ENCODE measurements around the gene SYTL5.

The SYTL5 gene

DNA sequence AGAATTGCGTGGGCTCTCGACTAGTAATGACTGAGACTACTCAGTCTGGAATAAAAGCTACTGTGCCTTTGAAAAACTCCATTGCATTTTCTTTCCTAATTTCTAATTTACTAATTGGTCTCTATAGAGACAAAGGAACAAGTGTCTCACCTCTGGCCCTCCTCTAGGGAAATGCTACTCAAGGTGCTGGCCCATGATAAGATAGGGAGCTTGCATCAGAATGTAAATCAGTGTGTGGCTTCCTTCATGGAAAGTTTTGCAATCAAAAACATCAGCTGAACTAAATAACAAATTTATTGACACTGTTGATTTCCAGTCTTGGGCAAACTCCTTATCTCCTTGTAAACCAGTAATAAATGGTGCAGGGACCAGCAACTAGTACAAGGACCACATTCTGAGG, 132.5 kb downstream of the SYTL5 start:
- DNase-seq (ENCODE audit: low read depth): no peak

DNA sequence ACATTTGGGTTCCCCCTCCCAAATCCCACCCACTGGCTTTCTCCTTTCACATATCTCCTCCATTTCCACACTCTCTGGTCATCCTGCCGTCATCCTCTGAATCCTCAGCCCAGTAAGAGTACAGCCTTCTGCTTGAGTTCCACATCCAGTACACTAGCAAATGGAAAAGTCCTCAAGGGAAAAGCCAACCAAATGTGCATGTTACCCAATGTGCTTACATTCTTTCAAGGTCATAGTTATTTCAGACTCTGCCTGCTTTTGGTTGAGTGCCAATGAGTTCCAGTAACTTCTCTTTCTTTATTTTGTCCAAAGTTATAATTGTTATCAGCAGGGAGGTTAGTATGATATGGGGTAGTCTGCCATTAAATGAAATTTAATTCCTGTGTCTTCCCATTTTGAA, 136.3 kb downstream of the SYTL5 start:
- no peak for DNase-seq (ENCODE audit: low read depth)

DNA sequence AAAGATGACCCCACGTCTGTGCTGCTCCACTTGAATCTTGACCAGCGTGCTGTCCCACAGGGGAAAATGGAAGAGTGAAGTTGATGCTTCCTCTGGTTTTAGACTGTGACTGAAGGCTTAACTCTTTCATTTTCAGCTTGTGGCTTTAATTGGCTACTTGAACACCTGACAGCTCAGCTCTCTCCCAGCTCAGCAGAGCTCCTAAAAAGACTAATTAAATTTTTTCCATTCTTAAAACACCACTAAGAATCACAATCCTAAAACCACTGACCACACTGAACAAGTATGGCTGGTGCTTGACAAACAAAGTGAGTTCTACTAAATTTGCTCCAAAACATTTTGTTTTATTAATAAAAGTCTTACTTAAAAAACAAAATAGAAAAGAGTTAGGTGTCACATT, 142.7 kb downstream of the SYTL5 start:
- no peak for DNase-seq (ENCODE audit: low read depth)

GRCh38 chrX:38150993-38151392, 144.6 kb downstream of the SYTL5 start:
- no peak for DNase-seq (ENCODE audit: low read depth)

DNA sequence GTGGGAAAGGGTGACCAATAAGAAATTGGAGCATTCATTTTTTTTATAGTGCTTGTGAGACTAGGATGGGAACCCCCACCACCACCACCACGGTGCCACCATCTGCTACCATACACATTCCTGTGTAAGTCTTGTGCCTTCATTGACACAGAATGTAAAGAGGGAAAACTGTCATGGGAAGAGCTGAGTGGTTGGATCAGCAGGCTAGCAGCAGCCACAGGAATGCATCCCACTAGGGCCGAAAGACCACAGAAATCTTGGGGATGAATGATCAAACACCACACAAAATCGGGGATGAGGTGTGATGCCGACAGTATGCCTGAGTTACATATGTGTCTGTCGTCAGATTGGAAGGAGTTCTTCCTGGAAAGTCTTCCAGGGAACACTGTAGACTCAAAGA, 145.1 kb downstream of the SYTL5 start:
- DNase-seq (ENCODE audit: low read depth): no peak

GRCh38 chrX:38154340-38154739, 148.0 kb downstream of the SYTL5 start:
- no peak for DNase-seq (ENCODE audit: low read depth)

GRCh38 chrX:38154818-38155217, 148.5 kb downstream of the SYTL5 start:
- DNase-seq (ENCODE audit: low read depth): no peak

- no peak for DNase-seq (ENCODE audit: low read depth)
Observed at GRCh38 chrX:38156838-38157237, 150.5 kb downstream of the SYTL5 start.

GRCh38 chrX:38163193-38163592, 156.8 kb downstream of the SYTL5 start:
- DNase-seq (ENCODE audit: low read depth): no peak

DNA sequence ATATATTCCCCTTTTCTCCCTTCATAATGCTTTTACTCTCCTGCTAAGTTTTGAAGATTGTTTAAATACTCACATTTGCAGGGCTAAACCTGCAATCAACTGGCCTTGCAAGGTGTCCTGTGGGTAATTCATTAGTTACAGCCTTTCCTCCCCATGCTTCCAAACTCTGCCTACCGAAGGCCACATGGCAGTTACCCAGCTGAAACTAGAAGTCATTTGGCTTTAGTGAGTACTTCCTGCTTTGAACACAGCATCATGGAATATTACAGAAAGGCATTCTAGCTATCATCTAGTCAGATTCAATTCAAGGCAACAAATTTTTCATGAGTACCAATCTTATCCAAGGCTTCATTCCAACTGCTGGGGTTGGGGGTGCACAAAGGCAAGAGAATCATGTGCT, 158.7 kb downstream of the SYTL5 start:
- no peak for DNase-seq (ENCODE audit: low read depth)

DNA sequence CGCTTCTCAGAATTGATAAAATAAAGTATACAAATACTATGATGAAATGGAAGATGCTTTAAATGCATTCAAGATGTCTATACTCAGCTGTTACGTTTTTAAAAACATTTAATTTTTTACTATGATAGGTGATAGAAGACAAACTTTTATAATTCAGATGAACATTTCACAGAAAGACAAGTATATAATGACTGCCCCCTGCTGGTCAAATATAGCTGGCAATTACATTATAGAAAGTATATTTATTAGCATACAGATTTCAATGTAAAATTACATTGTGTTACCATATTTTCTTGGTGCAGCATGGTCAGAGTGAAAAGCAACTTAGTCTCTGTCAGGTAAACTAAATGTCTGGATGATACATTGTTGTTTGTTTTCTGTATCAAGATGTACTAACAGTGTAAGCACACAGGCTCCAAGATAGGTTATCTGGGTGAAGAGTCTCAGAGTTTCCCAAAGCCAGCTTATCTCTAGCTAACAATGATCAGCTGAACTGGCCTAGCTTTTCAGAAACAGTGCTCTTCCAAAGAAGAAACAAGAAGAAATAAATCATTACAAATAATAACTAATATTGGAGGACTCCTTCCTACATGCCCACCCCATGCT, 160.2 kb downstream of the SYTL5 start:
- DNase-seq (ENCODE audit: low read depth): no peak

- DNase-seq (ENCODE audit: low read depth): no peak
Observed at GRCh38 chrX:38170556-38170955, 164.2 kb downstream of the SYTL5 start.

- no peak for DNase-seq (ENCODE audit: low read depth)
Observed at GRCh38 chrX:38172596-38172995, 166.2 kb downstream of the SYTL5 start.

GRCh38 chrX:38175139-38175538, 168.8 kb downstream of the SYTL5 start:
- no peak for DNase-seq (ENCODE audit: low read depth)

GRCh38 chrX:38178396-38178795, 172.0 kb downstream of the SYTL5 start:
- no peak for DNase-seq (ENCODE audit: low read depth)

Data from activated gamma-delta T cell treated with anti-CD3 and anti-CD28 coated beads, Interleukin-2, amount 50 U/mL, for 16 hours (primary cell).